WTC11 (cell line): Measurements from ENCODE around the gene GALNT12. TPM values are rescaled to one million over a fixed set of nuclear protein-coding genes. Genes with fewer than 3 reads are reported as not detected.

Experiments used
- ATAC-seq: fragments of 200-7000 bp; cut with Tn5 transposase; 2 replicates; pipeline ENCODE4 v1.10.0; 2021; ENCODE audit warnings: mild to moderate bottlenecking, moderate library complexity
- CTCF ChIA-PET: fragments of 300-600 bp; sonication (Branson Sonifier 250); formaldehyde crosslinking; loops from one replicate; lab custom pipeline; 2021; ENCODE audit warnings: antibody characterized with exemption; lab: Charles Lee
- POLR2A ChIA-PET: fragments of 350-600 bp; sonication (Branson Sonifier 250); formaldehyde crosslinking; loops from one replicate; lab custom pipeline; 2021; ENCODE audit warnings: antibody characterized with exemption; lab: Charles Lee
- DNase-seq: peaks from one replicate; pipeline ENCODE4 v3.0.0; 2021; ENCODE audit warnings: low spot score
- H3K27ac Mint-ChIP-seq: 2 replicates; pipeline ENCODE4 v1.8.0; 2021; ENCODE audit warnings: mixed read lengths
- H3K27me3 Mint-ChIP-seq: 2 replicates; pipeline ENCODE4 v1.8.0; 2021; ENCODE audit warnings: low read depth, mild to moderate bottlenecking, moderate library complexity, mixed read lengths
- H3K36me3 Mint-ChIP-seq: 2 replicates; pipeline ENCODE4 v1.8.0; 2021; ENCODE audit warnings: mixed read lengths
- H3K4me1 Mint-ChIP-seq: 2 replicates; pipeline ENCODE4 v1.8.0; 2022; ENCODE audit warnings: mixed read lengths
- H3K4me3 Mint-ChIP-seq: 2 replicates; pipeline ENCODE4 v1.8.0; 2021; ENCODE audit warnings: mild to moderate bottlenecking, moderate library complexity, mixed read lengths
- H3K9me3 Mint-ChIP-seq: 2 replicates; pipeline ENCODE4 v1.8.0; 2021; ENCODE audit warnings: mixed read lengths
- CDX4 ChIP-seq: fragments of 250-450 bp; sonication (Bioruptor Pico); IDR thresholded peaks from 2 replicates; pipeline ENCODE4 v1.9.0; 2021; ENCODE audit warnings: moderate library complexity, mild to moderate bottlenecking, inconsistent platforms, borderline replicate concordance
- CREM ChIP-seq: sonication (generic); formaldehyde crosslinking; IDR thresholded peaks from 2 replicates; pipeline ENCODE4 v1.8.1; 2022; ENCODE audit warnings: mild to moderate bottlenecking, missing genetic modification reagents, moderate library complexity
- E2F1 ChIP-seq: sonication (generic); formaldehyde crosslinking; IDR thresholded peaks from 2 replicates; pipeline ENCODE4 v1.8.0; 2022; ENCODE audit warnings: mild to moderate bottlenecking, missing genetic modification reagents
- JUN ChIP-seq: sonication (generic); formaldehyde crosslinking; IDR thresholded peaks from 2 replicates; pipeline ENCODE4 v1.8.0; 2023; ENCODE audit warnings: mild to moderate bottlenecking, missing genetic modification reagents
- MYBL2 ChIP-seq: sonication (generic); formaldehyde crosslinking; IDR thresholded peaks from 2 replicates; pipeline ENCODE4 v1.8.1; 2023; ENCODE audit warnings: mild to moderate bottlenecking, moderate library complexity, missing genetic modification reagents
- SMAD3 ChIP-seq: sonication (generic); formaldehyde crosslinking; IDR thresholded peaks from 2 replicates; pipeline ENCODE4 v1.8.0; 2022; ENCODE audit warnings: missing genetic modification reagents, mild to moderate bottlenecking, borderline replicate concordance
- SOX15 ChIP-seq: fragments of 250-450 bp; sonication (Bioruptor Pico); IDR thresholded peaks from 2 replicates; pipeline ENCODE4 v1.9.0; 2021; ENCODE audit warnings: mild to moderate bottlenecking
- SP1 ChIP-seq: sonication (generic); formaldehyde crosslinking; conservative IDR thresholded peaks from 2 replicates; pipeline ENCODE4 v1.8.1; 2022; ENCODE audit warnings: missing genetic modification reagents
- TEAD1 ChIP-seq: sonication (generic); formaldehyde crosslinking; IDR thresholded peaks from 2 replicates; pipeline ENCODE4 v1.8.0; 2022; ENCODE audit warnings: mild to moderate bottlenecking, missing genetic modification reagents
- ZNF425 ChIP-seq: fragments of 250-450 bp; sonication (Bioruptor Pico); conservative IDR thresholded peaks from 2 replicates; pipeline ENCODE4 v1.9.0; 2021; ENCODE audit warnings: mild to moderate bottlenecking
- ZNF532 ChIP-seq: fragments of 250-450 bp; sonication (Bioruptor Pico); IDR thresholded peaks from 2 replicates; pipeline ENCODE4 v1.9.0; 2021; ENCODE audit warnings: mild to moderate bottlenecking, borderline replicate concordance
- ZNF671 ChIP-seq: fragments of 250-450 bp; sonication (Bioruptor Pico); IDR thresholded peaks from 2 replicates; pipeline ENCODE4 v1.8.0; 2021; ENCODE audit warnings: mild to moderate bottlenecking
- total RNA-seq: library from RNA; stranded (reverse); gene quantifications from 3 replicates; pipeline ENCODE4 v1.2.3, GENCODE V29; 2021
- TF ChIP-seq, protein P1 (sequence below): sonication (generic); formaldehyde crosslinking; IDR thresholded peaks from 2 replicates; pipeline ENCODE4 v1.8.0; 2022; ENCODE audit warnings: missing genetic modification reagents
- TF ChIP-seq, protein P2 (sequence below): sonication (generic); formaldehyde crosslinking; IDR thresholded peaks from 2 replicates; pipeline ENCODE4 v1.8.1; 2022; ENCODE audit warnings: low read depth, missing genetic modification reagents, borderline replicate concordance
- TF ChIP-seq, protein P3 (sequence below): sonication (generic); formaldehyde crosslinking; IDR thresholded peaks from 2 replicates; pipeline ENCODE4 v1.8.1; 2023; ENCODE audit warnings: mild to moderate bottlenecking, moderate library complexity, missing genetic modification reagents

GALNT12 gene
- total RNA-seq, 1 experiment from 2014 or later, result 19.3 TPM

GRCh38 chr9:98795295-98795955 lies 12.0 kb upstream of the GALNT12 start (continued):
- TF ChIP-seq MYBL2 (no peak), SP1 (CRISPR knock-in tag) (no peak), E2F1 (CRISPR knock-in tag) (no peak), JUN (CRISPR knock-in tag) (no peak), CREM (CRISPR knock-in tag) (no peak), CDX4 (no peak), SOX15 (no peak), ZNF425 (CRISPR knock-in tag) (no peak), TEAD1 (CRISPR knock-in tag) (no peak), ZNF671 (no peak)
- TF ChIP-seq, protein P1, sequence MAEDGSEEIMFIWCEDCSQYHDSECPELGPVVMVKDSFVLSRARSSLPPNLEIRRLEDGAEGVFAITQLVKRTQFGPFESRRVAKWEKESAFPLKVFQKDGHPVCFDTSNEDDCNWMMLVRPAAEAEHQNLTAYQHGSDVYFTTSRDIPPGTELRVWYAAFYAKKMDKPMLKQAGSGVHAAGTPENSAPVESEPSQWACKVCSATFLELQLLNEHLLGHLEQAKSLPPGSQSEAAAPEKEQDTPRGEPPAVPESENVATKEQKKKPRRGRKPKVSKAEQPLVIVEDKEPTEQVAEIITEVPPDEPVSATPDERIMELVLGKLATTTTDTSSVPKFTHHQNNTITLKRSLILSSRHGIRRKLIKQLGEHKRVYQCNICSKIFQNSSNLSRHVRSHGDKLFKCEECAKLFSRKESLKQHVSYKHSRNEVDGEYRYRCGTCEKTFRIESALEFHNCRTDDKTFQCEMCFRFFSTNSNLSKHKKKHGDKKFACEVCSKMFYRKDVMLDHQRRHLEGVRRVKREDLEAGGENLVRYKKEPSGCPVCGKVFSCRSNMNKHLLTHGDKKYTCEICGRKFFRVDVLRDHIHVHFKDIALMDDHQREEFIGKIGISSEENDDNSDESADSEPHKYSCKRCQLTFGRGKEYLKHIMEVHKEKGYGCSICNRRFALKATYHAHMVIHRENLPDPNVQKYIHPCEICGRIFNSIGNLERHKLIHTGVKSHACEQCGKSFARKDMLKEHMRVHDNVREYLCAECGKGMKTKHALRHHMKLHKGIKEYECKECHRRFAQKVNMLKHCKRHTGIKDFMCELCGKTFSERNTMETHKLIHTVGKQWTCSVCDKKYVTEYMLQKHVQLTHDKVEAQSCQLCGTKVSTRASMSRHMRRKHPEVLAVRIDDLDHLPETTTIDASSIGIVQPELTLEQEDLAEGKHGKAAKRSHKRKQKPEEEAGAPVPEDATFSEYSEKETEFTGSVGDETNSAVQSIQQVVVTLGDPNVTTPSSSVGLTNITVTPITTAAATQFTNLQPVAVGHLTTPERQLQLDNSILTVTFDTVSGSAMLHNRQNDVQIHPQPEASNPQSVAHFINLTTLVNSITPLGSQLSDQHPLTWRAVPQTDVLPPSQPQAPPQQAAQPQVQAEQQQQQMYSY (CRISPR knock-in tag), result no peak
- TF ChIP-seq, protein P2, sequence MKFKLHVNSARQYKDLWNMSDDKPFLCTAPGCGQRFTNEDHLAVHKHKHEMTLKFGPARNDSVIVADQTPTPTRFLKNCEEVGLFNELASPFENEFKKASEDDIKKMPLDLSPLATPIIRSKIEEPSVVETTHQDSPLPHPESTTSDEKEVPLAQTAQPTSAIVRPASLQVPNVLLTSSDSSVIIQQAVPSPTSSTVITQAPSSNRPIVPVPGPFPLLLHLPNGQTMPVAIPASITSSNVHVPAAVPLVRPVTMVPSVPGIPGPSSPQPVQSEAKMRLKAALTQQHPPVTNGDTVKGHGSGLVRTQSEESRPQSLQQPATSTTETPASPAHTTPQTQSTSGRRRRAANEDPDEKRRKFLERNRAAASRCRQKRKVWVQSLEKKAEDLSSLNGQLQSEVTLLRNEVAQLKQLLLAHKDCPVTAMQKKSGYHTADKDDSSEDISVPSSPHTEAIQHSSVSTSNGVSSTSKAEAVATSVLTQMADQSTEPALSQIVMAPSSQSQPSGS, result no peak

DNA sequence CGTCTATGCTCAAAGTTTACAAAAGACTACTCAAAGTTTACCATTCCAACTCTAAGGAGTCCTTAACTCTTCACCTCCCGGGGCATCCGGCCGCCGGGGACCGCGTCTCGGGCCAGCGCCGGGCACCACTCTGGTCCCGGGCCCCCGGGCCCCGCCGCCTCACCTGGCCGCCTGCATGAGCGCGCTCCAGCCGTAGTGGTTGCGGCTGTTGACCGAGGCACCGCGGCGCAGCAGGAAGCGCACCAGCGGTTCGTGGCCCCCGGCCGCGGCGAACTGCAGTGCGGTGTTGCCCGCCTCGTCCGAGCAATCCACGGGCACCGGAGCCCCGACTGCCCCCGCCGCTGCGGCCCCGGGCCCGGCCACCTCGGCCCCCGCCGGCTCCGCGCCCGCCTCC lies 11.5 kb upstream of the GALNT12 start:
- H3K27me3 Mint-ChIP-seq, result peaks cover 20% of the 10 kb centered on the region
- ChIA-PET POLR2A (no interaction called here), CTCF (interaction anchor here (0.8 kb wide), 1 partner anchor 20 kb away, joined by 4 read pairs; no protein-coding TSS in a partner anchor)
- H3K36me3 Mint-ChIP-seq, result peaks cover 12% of the 10 kb centered on the region
- no peak for TF ChIP-seq SMAD3 (CRISPR knock-in tag)
- TF ChIP-seq MYBL2, result peak; percentile 40; the same call in 1 of the 2 replicates
- TF ChIP-seq ZNF532, result no peak
- TF ChIP-seq, protein P3, sequence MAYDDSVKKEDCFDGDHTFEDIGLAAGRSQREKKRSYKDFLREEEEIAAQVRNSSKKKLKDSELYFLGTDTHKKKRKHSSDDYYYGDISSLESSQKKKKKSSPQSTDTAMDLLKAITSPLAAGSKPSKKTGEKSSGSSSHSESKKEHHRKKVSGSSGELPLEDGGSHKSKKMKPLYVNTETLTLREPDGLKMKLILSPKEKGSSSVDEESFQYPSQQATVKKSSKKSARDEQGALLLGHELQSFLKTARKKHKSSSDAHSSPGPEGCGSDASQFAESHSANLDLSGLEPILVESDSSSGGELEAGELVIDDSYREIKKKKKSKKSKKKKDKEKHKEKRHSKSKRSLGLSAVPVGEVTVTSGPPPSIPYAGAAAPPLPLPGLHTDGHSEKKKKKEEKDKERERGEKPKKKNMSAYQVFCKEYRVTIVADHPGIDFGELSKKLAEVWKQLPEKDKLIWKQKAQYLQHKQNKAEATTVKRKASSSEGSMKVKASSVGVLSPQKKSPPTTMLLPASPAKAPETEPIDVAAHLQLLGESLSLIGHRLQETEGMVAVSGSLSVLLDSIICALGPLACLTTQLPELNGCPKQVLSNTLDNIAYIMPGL, result 0 out of 2 replicates have a peak, but pooled peaks have one; percentile 11
- ATAC-seq (peak; percentile 27), DNase-seq (peak; percentile 46)
- peak overlapping the region; percentile 74 for H3K4me3 Mint-ChIP-seq
- H3K4me1 Mint-ChIP-seq, result peaks cover 52% of the 10 kb centered on the region
- no peak overlapping the region for H3K27ac Mint-ChIP-seq
- peaks cover 11% of the 10 kb centered on the region for H3K9me3 Mint-ChIP-seq
